GM13977 (cell line): Measurements from ENCODE around the gene ATG5.

Source experiments
- DNase-seq: peaks from one replicate; pipeline ENCODE4 v3.0.0; 2012; ENCODE audit warnings: low spot score
- in situ Hi-C: fragments of 300-500 bp; cut with MboI; formaldehyde crosslinking; loops from one replicate; pipeline ENCODE4 v1.12.0; 2022; ENCODE audit warnings: low sequenced_read_pairs, low pct_unique_long_range_greater_than_20kb, mixed read lengths, inconsistent platforms; ENCODE audit not compliant: unreplicated experiment
- TF ChIP-seq, protein P1 (sequence below): IDR thresholded peaks from 2 replicates; pipeline ENCODE4 v1.5.1; 2012; ENCODE audit warnings: mild to moderate bottlenecking, control low read depth; ENCODE audit not compliant: insufficient read depth; ENCODE audit errors: extremely low read depth, missing control alignments

The ATG5 gene

DNA sequence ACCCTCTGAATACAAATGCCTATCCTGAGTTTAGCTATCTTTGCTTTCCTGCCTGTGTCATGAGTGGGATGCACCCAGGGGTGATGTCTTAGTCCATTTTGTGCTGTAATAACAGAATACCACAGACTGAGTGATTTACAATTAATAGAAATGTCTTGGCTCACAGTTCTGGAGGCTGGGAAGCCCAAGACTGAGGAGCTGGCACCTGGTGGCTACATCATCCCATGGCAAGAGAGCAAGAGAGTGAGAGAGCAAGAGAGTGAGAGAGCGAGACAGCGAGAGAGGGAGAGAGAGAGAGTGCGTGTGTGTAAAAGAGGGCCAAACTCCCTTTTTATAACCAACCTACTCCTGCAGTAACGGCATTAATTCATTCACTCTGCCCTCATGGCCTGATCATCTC is 162.6 kb downstream of the ATG5 start:
- in situ Hi-C loops: no loop called here
- no peak for DNase-seq
- TF ChIP-seq, protein P1, sequence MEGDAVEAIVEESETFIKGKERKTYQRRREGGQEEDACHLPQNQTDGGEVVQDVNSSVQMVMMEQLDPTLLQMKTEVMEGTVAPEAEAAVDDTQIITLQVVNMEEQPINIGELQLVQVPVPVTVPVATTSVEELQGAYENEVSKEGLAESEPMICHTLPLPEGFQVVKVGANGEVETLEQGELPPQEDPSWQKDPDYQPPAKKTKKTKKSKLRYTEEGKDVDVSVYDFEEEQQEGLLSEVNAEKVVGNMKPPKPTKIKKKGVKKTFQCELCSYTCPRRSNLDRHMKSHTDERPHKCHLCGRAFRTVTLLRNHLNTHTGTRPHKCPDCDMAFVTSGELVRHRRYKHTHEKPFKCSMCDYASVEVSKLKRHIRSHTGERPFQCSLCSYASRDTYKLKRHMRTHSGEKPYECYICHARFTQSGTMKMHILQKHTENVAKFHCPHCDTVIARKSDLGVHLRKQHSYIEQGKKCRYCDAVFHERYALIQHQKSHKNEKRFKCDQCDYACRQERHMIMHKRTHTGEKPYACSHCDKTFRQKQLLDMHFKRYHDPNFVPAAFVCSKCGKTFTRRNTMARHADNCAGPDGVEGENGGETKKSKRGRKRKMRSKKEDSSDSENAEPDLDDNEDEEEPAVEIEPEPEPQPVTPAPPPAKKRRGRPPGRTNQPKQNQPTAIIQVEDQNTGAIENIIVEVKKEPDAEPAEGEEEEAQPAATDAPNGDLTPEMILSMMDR: no peak

DNA sequence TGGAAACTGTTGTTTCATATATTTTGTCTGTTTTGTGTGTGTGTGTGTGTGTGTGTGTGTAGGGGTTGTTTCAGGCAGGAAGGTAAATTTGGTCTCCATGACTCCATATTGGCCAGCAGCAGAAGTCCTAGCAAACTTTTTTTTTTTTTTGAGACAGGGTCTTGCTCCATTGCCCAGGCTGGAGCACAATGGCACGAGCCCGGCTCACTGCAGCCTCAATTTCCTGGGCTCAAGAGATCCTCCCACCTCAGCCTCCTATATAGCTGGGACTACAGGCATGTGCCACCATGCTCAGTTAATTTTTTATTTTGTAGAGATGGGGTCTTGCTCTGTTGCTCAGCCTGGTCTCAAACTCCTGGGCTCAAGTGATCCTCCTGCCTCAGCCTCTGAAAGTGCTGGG is 163.7 kb downstream of the ATG5 start:
- in situ Hi-C loops: no loop called here
- no peak for DNase-seq
- TF ChIP-seq, protein P1: no peak

DNA sequence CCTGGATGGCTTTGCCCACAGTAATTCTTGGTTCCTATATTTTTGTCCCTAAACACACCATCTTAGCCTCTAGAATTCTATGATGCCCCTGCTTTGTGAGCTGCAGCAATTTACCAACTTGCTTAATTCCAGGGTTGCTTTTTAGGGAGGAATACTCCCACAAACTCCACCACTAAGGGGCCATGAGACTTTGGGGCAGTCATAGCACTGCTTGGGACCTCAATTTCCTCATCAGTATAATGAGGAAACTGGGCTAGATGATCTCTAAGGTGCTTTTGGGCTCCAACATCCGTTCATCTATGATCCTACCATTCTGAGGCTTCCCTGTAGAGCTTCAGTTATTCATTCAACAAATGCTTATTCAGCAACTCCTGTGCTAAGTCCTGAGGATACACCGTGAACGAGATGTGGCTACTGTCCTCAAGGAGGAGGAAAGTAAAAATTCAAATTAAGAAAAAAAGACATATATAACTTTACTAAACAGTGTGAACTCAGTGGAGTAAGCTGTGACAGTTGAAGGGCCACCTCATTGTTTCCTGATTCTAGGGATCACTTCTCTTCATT is 164.2 kb downstream of the ATG5 start:
- in situ Hi-C loops: no loop called here
- no peak for DNase-seq
- TF ChIP-seq, protein P1: no peak

DNA sequence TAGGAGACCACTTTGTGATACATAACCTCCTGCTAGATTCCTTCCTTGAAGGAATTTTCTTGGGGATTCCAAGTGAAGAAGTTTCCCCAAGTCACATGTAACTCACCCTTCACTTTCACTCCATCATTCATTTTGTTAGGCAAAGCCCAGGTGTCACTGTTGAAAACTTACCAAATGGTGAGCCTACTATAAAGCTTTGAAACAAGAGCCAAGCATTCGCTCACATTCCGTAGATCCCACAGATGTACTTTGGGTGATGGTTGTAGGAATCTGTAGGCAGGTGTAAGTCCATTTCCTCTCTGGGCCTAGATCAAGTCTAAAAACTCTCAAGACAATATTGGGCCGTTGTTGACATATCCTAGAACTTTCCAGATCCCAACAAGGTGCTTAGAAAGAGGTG is 165.4 kb downstream of the ATG5 start:
- in situ Hi-C loops: no loop called here
- TF ChIP-seq, protein P1: no peak
- DNase-seq: no peak

DNA sequence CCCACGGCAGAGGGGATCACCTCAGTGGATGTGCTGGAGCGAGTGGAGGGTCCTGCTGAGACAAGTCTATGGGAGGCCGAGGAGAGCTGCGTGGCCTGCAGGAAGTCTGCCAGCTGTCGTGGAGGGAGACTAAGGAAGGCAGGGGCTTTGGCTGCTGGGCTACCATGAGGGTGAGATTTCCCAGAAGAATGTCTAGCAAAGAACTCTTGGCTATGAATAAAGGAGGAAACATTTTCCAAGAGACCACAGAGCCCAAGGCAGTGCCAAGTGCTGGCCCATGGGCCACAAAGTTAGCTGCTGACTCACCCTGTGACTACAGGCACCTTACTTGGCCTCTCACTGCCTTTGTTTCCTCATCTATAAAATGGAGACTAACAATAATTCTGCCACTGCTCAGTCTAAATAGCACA is 166.0 kb downstream of the ATG5 start:
- TF ChIP-seq, protein P1: no peak
- in situ Hi-C loops: no loop called here
- DNase-seq: no peak

DNA sequence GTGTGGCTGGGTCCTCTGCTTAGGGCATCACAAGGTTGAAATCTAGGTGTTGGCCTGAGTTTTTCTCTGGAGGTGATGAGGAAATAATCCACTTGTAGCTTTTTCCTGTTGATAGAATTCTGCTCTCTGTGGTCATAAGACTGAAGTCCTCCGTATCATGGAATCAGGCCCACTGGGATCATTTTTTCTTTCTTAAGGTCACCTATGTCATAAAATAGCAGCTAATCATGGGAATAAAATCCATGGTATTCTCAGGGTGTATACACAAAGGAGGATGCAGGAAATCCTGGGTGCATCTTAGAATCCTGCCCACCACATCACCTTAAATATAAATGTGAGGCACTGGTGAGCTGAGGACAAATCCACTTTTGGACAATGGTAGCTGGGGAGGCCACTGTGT is 166.7 kb downstream of the ATG5 start:
- in situ Hi-C loops: no loop called here
- TF ChIP-seq, protein P1: no peak
- no peak for DNase-seq

DNA sequence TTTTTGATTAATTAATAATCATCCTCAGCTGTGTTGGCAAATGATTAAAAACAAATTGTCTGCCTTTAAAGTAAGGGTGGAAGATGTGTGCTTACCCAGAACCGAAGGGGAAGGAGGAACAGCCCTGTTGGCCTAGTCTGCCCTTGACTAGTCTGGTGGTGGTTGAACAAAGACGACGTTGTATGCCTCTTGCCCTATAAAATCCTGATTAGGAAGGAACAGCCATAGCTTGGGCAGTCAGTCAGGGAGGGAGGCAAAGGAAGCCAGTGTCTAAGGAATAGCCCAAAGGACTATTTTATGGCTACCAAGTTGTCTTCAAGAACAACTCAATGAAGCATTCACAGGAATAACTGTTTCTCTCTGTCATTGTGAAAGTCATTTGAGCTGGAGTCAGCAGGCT is 168.7 kb downstream of the ATG5 start:
- in situ Hi-C loops: no loop called here
- no peak for DNase-seq
- TF ChIP-seq, protein P1: no peak
